NCI-H1092 (cell line): ENCODE results near the gene TM9SF3.
"Not testable (repeated sequence)": the region's sequence is repeated elsewhere in the genome, so short reads cannot be mapped to it uniquely, and the experiment has no call there.

ENCODE experiments used
- DNase-seq: peaks from one replicate; lab custom pipeline; 2025; lab: John Stamatoyannopoulos, UW

The TM9SF3 gene

GRCh38 chr10:96568402-96568801 is 18.4 kb downstream of the TM9SF3 start:
- DNase-seq, result no peak

- no peak for DNase-seq
These were observed 21.0 kb downstream of the TM9SF3 start for GRCh38 chr10:96565774-96566173.

- DNase-seq, result no peak
These were observed 25.6 kb downstream of the TM9SF3 start for GRCh38 chr10:96560966-96561887.

- DNase-seq, result no peak
These were observed 26.3 kb downstream of the TM9SF3 start for GRCh38 chr10:96560489-96560888.

GRCh38 chr10:96556003-96556402 is 30.8 kb downstream of the TM9SF3 start:
- no peak for DNase-seq

GRCh38 chr10:96555330-96555729 is 31.5 kb downstream of the TM9SF3 start:
- no peak for DNase-seq

- no peak for DNase-seq
These were observed 38.2 kb downstream of the TM9SF3 start for GRCh38 chr10:96548589-96548988.

- DNase-seq, result not testable (repeated sequence)
These were observed 41.3 kb downstream of the TM9SF3 start for GRCh38 chr10:96545558-96545957.

- no peak for DNase-seq
These were observed 44.9 kb downstream of the TM9SF3 start for GRCh38 chr10:96541921-96542320.

GRCh38 chr10:96540240-96540639 is 46.6 kb downstream of the TM9SF3 start:
- no peak for DNase-seq

GRCh38 chr10:96538683-96539082 is 48.1 kb downstream of the TM9SF3 start:
- DNase-seq, result no peak

GRCh38 chr10:96536129-96536528 is 50.7 kb downstream of the TM9SF3 start:
- no peak for DNase-seq

GRCh38 chr10:96532523-96532922 is 54.3 kb downstream of the TM9SF3 start:
- DNase-seq, result no peak

GRCh38 chr10:96529634-96530279 is 57.1 kb downstream of the TM9SF3 start:
- no peak for DNase-seq

GRCh38 chr10:96524741-96525140 is 62.1 kb downstream of the TM9SF3 start:
- no peak for DNase-seq

- no peak for DNase-seq
These were observed 69.5 kb downstream of the TM9SF3 start for GRCh38 chr10:96517284-96517683.

- DNase-seq, result no peak
These were observed 70.5 kb downstream of the TM9SF3 start for GRCh38 chr10:96516337-96516736.

- peak; percentile 67 for DNase-seq
These were observed 72.9 kb downstream of the TM9SF3 start, which contains the start of gene TLL2 for GRCh38 chr10:96513698-96514561. TSS of gene TLL2 (minus strand) at chr10:96513926. CDS start at chr10:96513685, 241 bp downstream.

GRCh38 chr10:96513305-96513697 is 73.5 kb downstream of the TM9SF3 start:
- no peak for DNase-seq

- DNase-seq, result no peak
These were observed 74.1 kb downstream of the TM9SF3 start for GRCh38 chr10:96512524-96513304.
